Inflammatory macrophage treated with lipopolysaccharide for 1 hour (primary cell): ENCODE data around the gene GPR68.
"Not testable (repeated sequence)": the region's sequence is repeated elsewhere in the genome, so short reads cannot be mapped to it uniquely, and the experiment has no call there.

ENCODE experiments used
- DNase-seq, 2 donors: peaks; one replicate each; pipeline ENCODE4 v3.0.0-alpha.2; 2020 to 2022

GPR68 gene

GRCh38 chr14:91187271-91187670 is 57.2 kb downstream of the GPR68 start:
- no peak for DNase-seq

GRCh38 chr14:91186515-91187066 is 57.9 kb downstream of the GPR68 start:
- DNase-seq = no peak

GRCh38 chr14:91185721-91186120 is 58.8 kb downstream of the GPR68 start:
- DNase-seq = no peak

- DNase-seq = no peak
These were observed 59.9 kb downstream of the GPR68 start for GRCh38 chr14:91184559-91184958.

- not testable (repeated sequence) for DNase-seq
These were observed 61.8 kb downstream of the GPR68 start for GRCh38 chr14:91182753-91183152.
